ENCODE measurements around the gene P2RX4. TPM values are rescaled to one million over a fixed set of nuclear protein-coding genes. Genes with fewer than 3 reads are reported as not detected.

The P2RX4 gene
- total RNA-seq, 2 donors from 2014 or later = 42.3 to 50.4 TPM

DNA sequence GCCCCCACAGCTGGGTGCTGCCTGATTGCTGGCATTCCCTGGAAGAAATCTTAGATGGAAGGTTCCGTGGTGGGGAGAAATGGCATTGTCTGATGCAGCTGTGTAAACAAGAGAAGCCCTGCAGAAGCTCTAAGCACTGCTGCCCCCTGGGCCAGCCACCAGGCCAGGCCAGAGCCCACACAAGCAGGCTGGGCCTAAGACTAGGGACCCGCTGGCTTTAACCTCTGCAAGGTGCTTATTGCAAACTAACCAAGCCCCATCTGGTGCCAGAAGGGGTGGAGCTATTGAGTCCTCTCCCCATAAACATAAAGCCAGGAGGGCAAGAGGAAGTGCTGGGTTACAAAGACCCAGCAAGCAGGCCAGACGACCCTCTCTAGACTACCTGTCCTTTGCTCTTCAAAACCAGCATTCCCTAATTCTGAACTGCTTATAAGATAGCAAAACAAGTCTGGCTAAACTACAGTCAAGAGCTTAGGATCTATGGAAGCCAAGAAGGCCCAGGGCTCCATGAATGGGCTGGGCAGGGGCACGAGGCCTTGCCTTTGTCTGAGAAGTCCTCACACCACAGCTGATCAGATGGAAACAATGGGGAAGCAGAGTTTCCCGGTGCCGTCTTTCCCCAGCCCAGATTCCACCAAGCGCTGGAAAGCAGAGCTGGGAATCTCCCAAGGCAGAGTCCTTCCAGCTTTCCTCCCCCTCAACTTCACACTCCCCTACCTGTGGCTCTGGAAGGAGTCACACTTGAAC, 28.8 kb downstream of the P2RX4 start:
- no peak for DNase-seq (ENCODE audit: low spot score)
- peaks cover 9% of the 10 kb centered on the region for H3K36me3 ChIP-seq
- no peak overlapping the region for H3K4me3 ChIP-seq
- peaks cover 8 to 18% of the 10 kb centered on the region in 2 donors for H3K4me1 ChIP-seq (ENCODE audit: control insufficient read depth in 1 of 2, low read depth in 2 of 2)
- no peak for ATAC-seq (ENCODE audit: insufficient number of reproducible peaks, low FRiP score, low read depth)
- TF ChIP-seq, protein P1, sequence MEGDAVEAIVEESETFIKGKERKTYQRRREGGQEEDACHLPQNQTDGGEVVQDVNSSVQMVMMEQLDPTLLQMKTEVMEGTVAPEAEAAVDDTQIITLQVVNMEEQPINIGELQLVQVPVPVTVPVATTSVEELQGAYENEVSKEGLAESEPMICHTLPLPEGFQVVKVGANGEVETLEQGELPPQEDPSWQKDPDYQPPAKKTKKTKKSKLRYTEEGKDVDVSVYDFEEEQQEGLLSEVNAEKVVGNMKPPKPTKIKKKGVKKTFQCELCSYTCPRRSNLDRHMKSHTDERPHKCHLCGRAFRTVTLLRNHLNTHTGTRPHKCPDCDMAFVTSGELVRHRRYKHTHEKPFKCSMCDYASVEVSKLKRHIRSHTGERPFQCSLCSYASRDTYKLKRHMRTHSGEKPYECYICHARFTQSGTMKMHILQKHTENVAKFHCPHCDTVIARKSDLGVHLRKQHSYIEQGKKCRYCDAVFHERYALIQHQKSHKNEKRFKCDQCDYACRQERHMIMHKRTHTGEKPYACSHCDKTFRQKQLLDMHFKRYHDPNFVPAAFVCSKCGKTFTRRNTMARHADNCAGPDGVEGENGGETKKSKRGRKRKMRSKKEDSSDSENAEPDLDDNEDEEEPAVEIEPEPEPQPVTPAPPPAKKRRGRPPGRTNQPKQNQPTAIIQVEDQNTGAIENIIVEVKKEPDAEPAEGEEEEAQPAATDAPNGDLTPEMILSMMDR (IDR thresholded peaks at IDR 0.05) = no peak
- H3K27me3 ChIP-seq (replicated peaks; ENCODE audit: insufficient read depth) = no peaks in the 10 kb centered on the region
- no peak overlapping the region for H3K27ac ChIP-seq
- H3K9me3 ChIP-seq = no peaks in the 10 kb centered on the region

DNA sequence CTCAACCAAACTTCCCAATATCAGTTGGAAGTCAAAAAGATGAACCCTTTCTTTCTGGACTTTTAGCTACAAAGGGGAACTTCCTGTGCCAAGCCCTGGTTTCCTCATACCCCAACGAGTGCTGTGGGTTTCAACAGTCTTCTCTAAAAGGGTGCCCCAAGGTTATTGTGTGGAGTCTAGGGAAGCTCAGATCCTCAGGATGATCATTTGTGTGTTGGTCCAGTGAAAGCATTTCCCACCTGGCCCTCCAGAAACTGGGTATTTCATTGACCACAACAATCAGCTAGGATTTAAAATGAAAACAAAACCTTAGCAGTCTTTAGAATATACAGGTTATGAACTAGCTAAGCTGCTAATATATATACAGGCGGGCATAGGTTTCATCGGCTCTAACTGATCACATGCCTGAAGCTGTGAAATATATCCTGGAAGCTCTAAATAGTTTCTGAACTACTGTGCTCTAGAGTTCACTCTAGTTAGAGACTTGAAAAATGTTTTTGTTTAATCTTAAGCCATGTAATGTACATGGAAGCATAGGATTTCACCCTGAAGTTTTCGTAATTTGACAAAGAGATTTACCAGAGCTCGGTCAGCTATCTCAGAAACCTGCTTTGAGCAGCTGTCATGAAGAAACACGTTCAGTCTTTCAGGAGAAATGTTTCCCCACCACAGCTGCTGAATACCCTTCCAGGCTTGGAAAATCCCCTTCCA, 29.6 kb downstream of the P2RX4 start:
- Histone ChIP-seq H3K27ac (peak overlapping the region in 1 of 2 donors; percentile 64), H3K4me3 (no peak overlapping the region), H3K9me3 (no peaks in the 10 kb centered on the region), H3K27me3 (replicated peaks; ENCODE audit: insufficient read depth) (no peaks in the 10 kb centered on the region), H3K4me1 (ENCODE audit: control insufficient read depth in 1 of 2, low read depth in 2 of 2) (peaks cover 8 to 18% of the 10 kb centered on the region in 2 donors), H3K36me3 (peaks cover 6% of the 10 kb centered on the region)
- TF ChIP-seq, protein P1 (IDR thresholded peaks at IDR 0.05) = no peak
- DNase-seq (ENCODE audit: low spot score) (no peak), ATAC-seq (ENCODE audit: insufficient number of reproducible peaks, low FRiP score, low read depth) (no peak)

DNA sequence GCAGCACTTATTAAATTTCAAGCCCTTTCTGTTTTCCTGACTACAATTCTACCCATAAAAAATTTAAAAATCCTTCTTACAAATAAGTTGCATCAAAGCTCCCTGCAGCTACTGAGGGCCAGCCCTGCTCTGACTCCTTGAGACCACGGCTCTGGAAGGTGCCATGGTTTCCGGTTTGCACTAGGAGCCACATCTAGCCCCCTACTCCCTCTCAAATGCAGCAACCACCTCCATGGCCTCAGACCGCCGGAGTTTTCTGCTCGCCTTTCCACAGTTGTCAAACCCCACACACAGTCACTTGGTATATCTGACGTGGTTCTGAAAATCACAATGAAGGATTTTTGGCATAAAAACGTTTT, 30.1 kb downstream of the P2RX4 start:
- Histone ChIP-seq H3K27me3 (replicated peaks; ENCODE audit: insufficient read depth) (no peaks in the 10 kb centered on the region), H3K4me3 (peak overlapping the region; percentile 68), H3K27ac (peak overlapping the region in 1 of 2 donors; percentile 64), H3K4me1 (ENCODE audit: control insufficient read depth in 1 of 2, low read depth in 2 of 2) (peaks cover 8 to 18% of the 10 kb centered on the region in 2 donors), H3K36me3 (peaks cover 9% of the 10 kb centered on the region), H3K9me3 (no peaks in the 10 kb centered on the region)
- ATAC-seq (ENCODE audit: insufficient number of reproducible peaks, low FRiP score, low read depth) (no peak), DNase-seq (ENCODE audit: low spot score) (no peak)
- TF ChIP-seq, protein P1 (IDR thresholded peaks at IDR 0.05) = no peak

DNA sequence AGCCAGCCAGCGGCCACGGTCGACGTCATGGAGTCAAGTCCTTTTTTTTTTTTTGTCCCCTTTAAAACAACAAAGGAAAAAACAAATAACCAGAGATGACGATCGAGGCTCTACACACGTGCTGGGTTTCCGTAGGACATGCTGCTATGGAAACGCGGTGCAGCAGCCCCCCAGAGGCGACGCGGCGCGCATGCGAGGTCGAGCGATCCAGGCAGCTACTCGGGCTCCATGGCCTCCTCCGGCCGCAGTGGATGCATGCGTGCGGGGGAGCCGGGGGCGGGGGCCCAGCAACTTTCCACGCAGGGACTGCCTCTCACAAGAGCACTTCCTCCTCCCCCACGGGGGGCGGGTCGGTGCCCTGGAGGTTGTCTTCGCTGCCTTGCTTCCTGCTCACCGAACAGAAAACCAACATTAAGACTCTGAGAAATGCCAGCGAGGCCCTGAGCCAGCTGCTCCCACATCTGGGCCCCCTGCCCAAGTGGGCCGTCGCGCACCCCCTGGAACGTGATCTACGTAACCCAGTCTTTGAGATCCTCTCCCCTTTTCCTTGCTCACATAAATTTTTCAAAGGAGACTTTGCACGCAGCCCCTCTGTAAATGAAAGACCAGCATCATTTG, 30.7 kb downstream of the P2RX4 start:
- Histone ChIP-seq H3K9me3 (no peaks in the 10 kb centered on the region), H3K36me3 (peaks cover 9% of the 10 kb centered on the region), H3K27me3 (replicated peaks; ENCODE audit: insufficient read depth) (no peaks in the 10 kb centered on the region), H3K27ac (peak overlapping the region; percentile 49 to 64), H3K4me3 (peak overlapping the region; percentile 68), H3K4me1 (ENCODE audit: control insufficient read depth in 1 of 2, low read depth in 2 of 2) (peaks cover 8 to 18% of the 10 kb centered on the region in 2 donors)
- TF ChIP-seq, protein P1 (IDR thresholded peaks at IDR 0.05) = no peak
- DNase-seq (ENCODE audit: low spot score) (peak; percentile 42), ATAC-seq (ENCODE audit: insufficient number of reproducible peaks, low FRiP score, low read depth) (peak; percentile 56)
